BJ (cell line): Measurements from ENCODE around the gene FBXL7. TPM values are rescaled to one million over a fixed set of nuclear protein-coding genes. Genes with fewer than 3 reads are reported as not detected.
A peak's percentile ranks its signal among the peaks of the same experiment; 100 is the strongest.

ENCODE experiments used
- CTCF ChIA-PET: fragments of 350-600 bp; formaldehyde crosslinking; extraction: SDS; loops from one replicate; lab custom pipeline; 2021; ENCODE audit warnings: antibody characterized with exemption, inconsistent platforms; lab: Yijun Ruan, JAX
- POLR2A ChIA-PET: fragments of 300-600 bp; sonication (Branson Sonifier 250); formaldehyde crosslinking; extraction: SDS; loops from one replicate; lab custom pipeline; 2021; ENCODE audit warnings: antibody characterized with exemption; lab: Charles Lee
- DNase-seq: peaks from one replicate; pipeline ENCODE4 v3.0.0-alpha.2; 2011; ENCODE audit warnings: low read depth
- H3K27me3 ChIP-seq: 2 replicates; pipeline ENCODE4 v1.6.0; 2011; ENCODE audit warnings: low read length; ENCODE audit not compliant: control insufficient read depth, insufficient read depth
- H3K36me3 ChIP-seq: 2 replicates; pipeline ENCODE4 v1.5.1; 2011; ENCODE audit warnings: low read length; ENCODE audit not compliant: control insufficient read depth, insufficient read depth
- H3K4me3 ChIP-seq: 2 replicates; pipeline ENCODE4 v1.5.1; 2011; ENCODE audit warnings: low read depth, mild to moderate bottlenecking, control low read depth, low read length
- polyA plus RNA-seq: library from polyadenylated mRNA; depleted of rRNA; stranded (reverse); fragments of >200 nt; gene quantifications from 2 replicates; pipeline ENCODE4 v1.2.3, GENCODE V29; 2011
- TF ChIP-seq, protein P1 (sequence below): IDR thresholded peaks from 2 replicates; pipeline ENCODE4 v1.5.1; 2011; ENCODE audit warnings: low read depth, mild to moderate bottlenecking, control low read depth, inconsistent platforms, low read length, moderate library complexity; ENCODE audit not compliant: insufficient read depth

The FBXL7 gene
- polyA plus RNA-seq, 1 experiment = 23.2 TPM

GRCh38 chr5:15585128-15585527 is 85.1 kb downstream of the FBXL7 start:
- ChIA-PET CTCF (interaction anchor here (1.1 to 1.8 kb wide), 4 partner anchors 12 to 410 kb away, joined by 3 to 4 read pairs (median 4); no protein-coding TSS in a partner anchor), POLR2A (no interaction called here)
- DNase-seq = no peak

DNA sequence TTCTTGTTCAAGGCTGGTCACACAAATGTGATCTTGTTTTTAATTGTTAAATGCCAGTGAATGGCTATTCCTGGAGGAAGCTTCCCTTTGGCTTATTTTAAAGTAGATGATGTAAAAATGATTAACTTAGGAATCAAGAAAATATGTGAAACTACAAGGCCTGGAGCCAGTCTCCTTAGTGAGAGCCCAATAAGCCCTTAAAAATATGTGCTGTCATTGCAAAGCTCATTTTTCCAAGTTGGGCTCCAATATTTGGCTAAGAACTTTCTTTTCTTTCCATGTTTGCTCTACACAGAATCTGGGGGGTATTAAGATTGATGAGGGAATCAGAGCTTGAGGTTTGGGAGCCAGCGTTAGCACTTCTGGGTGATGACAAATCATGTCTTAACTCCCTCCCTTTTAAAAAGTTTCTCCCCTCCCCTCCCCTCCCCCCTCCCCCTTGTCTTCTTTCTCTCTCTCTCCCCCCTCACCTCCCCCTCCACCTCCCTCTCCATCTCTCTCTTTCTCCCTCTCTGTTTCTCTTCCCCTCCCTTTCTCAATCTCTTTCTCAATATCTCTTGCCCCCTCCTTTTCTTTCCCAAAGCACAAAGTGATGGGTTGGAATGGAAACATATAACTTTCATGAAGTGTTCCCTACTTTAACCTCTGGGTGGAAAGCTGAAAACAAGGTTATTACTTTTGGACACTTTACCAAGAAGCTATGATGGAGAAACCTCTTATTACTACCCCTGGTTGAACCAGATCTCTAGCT is 86.0 kb downstream of the FBXL7 start:
- H3K4me3 ChIP-seq = no peak overlapping the region
- POLR2A ChIA-PET = interaction anchor here (0.8 kb wide), 1 partner anchor 256 kb away, joined by 12 read pairs; no protein-coding TSS in a partner anchor
- TF ChIP-seq, protein P1, sequence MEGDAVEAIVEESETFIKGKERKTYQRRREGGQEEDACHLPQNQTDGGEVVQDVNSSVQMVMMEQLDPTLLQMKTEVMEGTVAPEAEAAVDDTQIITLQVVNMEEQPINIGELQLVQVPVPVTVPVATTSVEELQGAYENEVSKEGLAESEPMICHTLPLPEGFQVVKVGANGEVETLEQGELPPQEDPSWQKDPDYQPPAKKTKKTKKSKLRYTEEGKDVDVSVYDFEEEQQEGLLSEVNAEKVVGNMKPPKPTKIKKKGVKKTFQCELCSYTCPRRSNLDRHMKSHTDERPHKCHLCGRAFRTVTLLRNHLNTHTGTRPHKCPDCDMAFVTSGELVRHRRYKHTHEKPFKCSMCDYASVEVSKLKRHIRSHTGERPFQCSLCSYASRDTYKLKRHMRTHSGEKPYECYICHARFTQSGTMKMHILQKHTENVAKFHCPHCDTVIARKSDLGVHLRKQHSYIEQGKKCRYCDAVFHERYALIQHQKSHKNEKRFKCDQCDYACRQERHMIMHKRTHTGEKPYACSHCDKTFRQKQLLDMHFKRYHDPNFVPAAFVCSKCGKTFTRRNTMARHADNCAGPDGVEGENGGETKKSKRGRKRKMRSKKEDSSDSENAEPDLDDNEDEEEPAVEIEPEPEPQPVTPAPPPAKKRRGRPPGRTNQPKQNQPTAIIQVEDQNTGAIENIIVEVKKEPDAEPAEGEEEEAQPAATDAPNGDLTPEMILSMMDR = no peak
- no peaks in the 10 kb centered on the region for H3K27me3 ChIP-seq
- H3K36me3 ChIP-seq = peaks cover 3% of the 10 kb centered on the region
- CTCF ChIA-PET = interaction anchor here (1.0 to 1.8 kb wide), 6 partner anchors 12 to 409 kb away, joined by 3 to 4 read pairs (median 4); no protein-coding TSS in a partner anchor
- DNase-seq = peak; percentile 79

More at GRCh38 chr5:15585128-15585527, 85.1 kb downstream of the FBXL7 start:
- Histone ChIP-seq H3K27me3 (no peaks in the 10 kb centered on the region), H3K4me3 (no peak overlapping the region), H3K36me3 (peaks cover 3% of the 10 kb centered on the region)
- TF ChIP-seq, protein P1 = no peak

- DNase-seq = peak; percentile 77
- TF ChIP-seq, protein P1 = no peak
- ChIA-PET CTCF (interaction anchor here (0.7 to 1.3 kb wide), 3 partner anchors 11 to 194 kb away, joined by 3 to 4 read pairs (median 3); no protein-coding TSS in a partner anchor), POLR2A (no interaction called here)
- Histone ChIP-seq H3K27me3 (no peaks in the 10 kb centered on the region), H3K4me3 (no peak overlapping the region), H3K36me3 (peaks cover 3% of the 10 kb centered on the region)
Observed at GRCh38 chr5:15587916-15588315, 87.9 kb downstream of the FBXL7 start.

- TF ChIP-seq, protein P1 = no peak
- Histone ChIP-seq H3K27me3 (no peaks in the 10 kb centered on the region), H3K4me3 (no peak overlapping the region), H3K36me3 (peaks cover 3% of the 10 kb centered on the region)
- no peak for DNase-seq
- CTCF ChIA-PET = interaction anchor here (0.6 to 0.9 kb wide), 2 partner anchors 16 to 232 kb away, joined by 3 read pairs; no protein-coding TSS in a partner anchor
- POLR2A ChIA-PET = no interaction called here
Observed at GRCh38 chr5:15592728-15593127, 92.7 kb downstream of the FBXL7 start.

GRCh38 chr5:15594977-15595568 is 95.1 kb downstream of the FBXL7 start:
- POLR2A ChIA-PET = no interaction called here
- DNase-seq = no peak
- CTCF ChIA-PET = no interaction called here
- peaks cover 1% of the 10 kb centered on the region; the same call in 1 of the 2 replicates for H3K36me3 ChIP-seq
- no peaks in the 10 kb centered on the region for H3K27me3 ChIP-seq
- TF ChIP-seq, protein P1 = no peak
- H3K4me3 ChIP-seq = no peak overlapping the region
